Neural cell (in vitro differentiated cells): ENCODE measurements around the gene PPP2R5B. TPM values are rescaled to one million over a fixed set of nuclear protein-coding genes. Genes with fewer than 3 reads are reported as not detected.
"Not testable (repeated sequence)": the region's sequence is repeated elsewhere in the genome, so short reads cannot be mapped to it uniquely, and the experiment has no call there.

ENCODE experiments used
- H2AFZ ChIP-seq: fragments of 200-600, 300-800 bp; sonication (generic), shearing (Covaris generic); 2 replicates; pipeline ENCODE4 v1.6.0; 2014; ENCODE audit warnings: low read depth, mild to moderate bottlenecking, antibody characterized with exemption, low read length, moderate library complexity
- H3F3A ChIP-seq: fragments of 200-600 bp; shearing (Covaris generic); 2 replicates; pipeline ENCODE4 v1.6.1; 2016; ENCODE audit warnings: mild to moderate bottlenecking, moderate library complexity, mixed read lengths, antibody characterized with exemption, low read length; ENCODE audit not compliant: insufficient read depth, poor library complexity, severe bottlenecking
- H3K27ac ChIP-seq: fragments of 200-600, 300-800 bp; sonication (generic), shearing (Covaris generic); 2 replicates; pipeline ENCODE4 v1.5.1; 2014; ENCODE audit warnings: mild to moderate bottlenecking, low read length, moderate library complexity
- H3K27me3 ChIP-seq: fragments of 300-800, 200-600 bp; sonication (generic), shearing (Covaris generic); 2 replicates; pipeline ENCODE4 v1.6.0; 2014; ENCODE audit warnings: mild to moderate bottlenecking, low read depth, low read length, moderate library complexity; ENCODE audit not compliant: insufficient read depth
- H3K36me3 ChIP-seq: fragments of 300-800, 200-600 bp; sonication (generic), shearing (Covaris generic); 2 replicates; pipeline ENCODE4 v1.5.1; 2014; ENCODE audit warnings: mild to moderate bottlenecking, antibody characterized with exemption, low read length, moderate library complexity; ENCODE audit not compliant: insufficient read depth
- H3K4me2 ChIP-seq: fragments of 300-800, 200-600 bp; sonication (generic), shearing (Covaris generic); 2 replicates; pipeline ENCODE4 v1.6.0; 2014; ENCODE audit warnings: mild to moderate bottlenecking, low read length
- H3K4me3 ChIP-seq: fragments of 300-800, 200-600 bp; sonication (generic), shearing (Covaris generic); 2 replicates; pipeline ENCODE4 v1.5.1; 2014; ENCODE audit warnings: mild to moderate bottlenecking, low read length, moderate library complexity
- H3K79me2 ChIP-seq: fragments of 200-600 bp; shearing (Covaris generic); replicated peaks from 2 replicates; pipeline ENCODE4 v1.6.0; 2014; ENCODE audit warnings: mild to moderate bottlenecking, low read length, moderate library complexity; ENCODE audit not compliant: insufficient read depth
- H3K9ac ChIP-seq: fragments of 300-800, 200-600 bp; sonication (generic), shearing (Covaris generic); 2 replicates; pipeline ENCODE4 v1.6.1; 2016; ENCODE audit warnings: mild to moderate bottlenecking, low read length, mixed read lengths
- H3K9me2 ChIP-seq: fragments of 200-600 bp; shearing (Covaris generic); 2 replicates; pipeline ENCODE4 v1.6.1; 2016; ENCODE audit warnings: mild to moderate bottlenecking, low read length, mixed read lengths; ENCODE audit not compliant: insufficient read depth
- H3K9me3 ChIP-seq: fragments of 200-600, 300-800 bp; sonication (generic), shearing (Covaris generic); 2 replicates; pipeline ENCODE4 v1.6.1; 2016; ENCODE audit warnings: mild to moderate bottlenecking, mixed run types, low read length, moderate library complexity, mixed read lengths
- H4K20me1 ChIP-seq: fragments of 200-600 bp; shearing (Covaris generic); 2 replicates; pipeline ENCODE4 v1.6.1; 2016; ENCODE audit warnings: mild to moderate bottlenecking, mixed run types; ENCODE audit not compliant: insufficient read depth
- EP300 ChIP-seq: fragments of 450-650 bp; conservative IDR thresholded peaks from 2 replicates; pipeline ENCODE4 v1.6.1; 2014; ENCODE audit warnings: antibody characterized with exemption, mild to moderate bottlenecking, moderate library complexity; ENCODE audit not compliant: poor library complexity, severe bottlenecking
- EZH2 ChIP-seq: fragments of 200-600, 300-800 bp; shearing (Covaris generic), sonication (generic); IDR thresholded peaks from 2 replicates; pipeline ENCODE4 v1.6.1; 2014; ENCODE audit warnings: antibody characterized with exemption, low read length, borderline replicate concordance, mild to moderate bottlenecking; ENCODE audit not compliant: insufficient read depth, poor library complexity, severe bottlenecking
- MXI1 ChIP-seq: fragments of 450-650 bp; conservative IDR thresholded peaks from 2 replicates; pipeline ENCODE4 v1.6.1; 2014; ENCODE audit warnings: antibody characterized with exemption, mild to moderate bottlenecking; ENCODE audit not compliant: poor library complexity, severe bottlenecking
- POLR2AphosphoS5 ChIP-seq: IDR thresholded peaks from 2 replicates; pipeline ENCODE4 v1.6.1; 2012
- RAD21 ChIP-seq: fragments of 450-650 bp; conservative IDR thresholded peaks from 2 replicates; pipeline ENCODE4 v1.6.1; 2014; ENCODE audit warnings: antibody characterized with exemption, mild to moderate bottlenecking, moderate library complexity
- SMC3 ChIP-seq: fragments of 450-650 bp; conservative IDR thresholded peaks from 2 replicates; pipeline ENCODE4 v1.6.1; 2014; ENCODE audit warnings: antibody characterized with exemption, mild to moderate bottlenecking, moderate library complexity; ENCODE audit not compliant: poor library complexity
- TAF1 ChIP-seq: IDR thresholded peaks from 2 replicates; pipeline ENCODE4 v1.6.1; 2012; ENCODE audit warnings: low read depth
- polyA plus RNA-seq: library from polyadenylated mRNA; depleted of rRNA; stranded (reverse); fragments of >200 nt; gene quantifications from 2 replicates; pipeline ENCODE4 v1.2.3, GENCODE V29; 2014
- small RNA-seq, 3 experiments: library from RNA; depleted of rRNA; stranded (forward); fragments of <200 nt; gene quantifications; one replicate each; pipeline ENCODE3, GENCODE V24; 2012
- TF ChIP-seq, protein P1 (sequence below): IDR thresholded peaks from 2 replicates; pipeline ENCODE4 v1.6.1; 2012; ENCODE audit warnings: borderline replicate concordance
- TF ChIP-seq, protein P2 (sequence below): fragments of 450-650 bp; IDR thresholded peaks from 2 replicates; pipeline ENCODE4 v1.5.1; 2014; ENCODE audit warnings: antibody characterized with exemption, mild to moderate bottlenecking, moderate library complexity; ENCODE audit not compliant: poor library complexity, severe bottlenecking

The PPP2R5B gene
- polyA plus RNA-seq, 1 donor from 2014 or later, result 76.1 TPM

DNA sequence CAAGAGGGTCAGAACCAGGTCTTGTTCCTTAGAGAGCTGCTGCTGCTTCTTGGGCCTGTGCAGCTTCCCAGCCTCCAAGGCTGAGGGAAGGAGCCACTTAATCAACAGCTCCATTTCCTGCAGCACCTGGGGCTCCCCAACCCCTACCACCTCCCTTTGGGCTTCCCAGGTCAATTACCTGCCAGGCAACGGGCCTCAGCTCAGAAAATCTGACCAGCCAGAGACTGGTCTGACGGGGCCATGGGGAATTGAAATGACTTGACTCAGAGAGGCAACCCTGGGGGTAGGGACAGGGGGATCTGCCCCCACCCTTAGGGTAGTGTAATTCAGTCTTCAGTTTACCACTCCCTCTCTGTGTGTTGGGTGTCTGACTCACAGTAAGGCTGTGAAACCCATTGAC lies 52.2 kb downstream of the PPP2R5B start:
- no peak overlapping the region for H3K4me2 ChIP-seq
- no peak overlapping the region for H3K27ac ChIP-seq
- no peaks in the 10 kb centered on the region for H3K9me2 ChIP-seq
- no peak overlapping the region for H3K9ac ChIP-seq
- H3K27me3 ChIP-seq, result no peaks in the 10 kb centered on the region
- no peaks in the 10 kb centered on the region for H3K9me3 ChIP-seq
- H4K20me1 ChIP-seq, result no peaks in the 10 kb centered on the region
- TF ChIP-seq, protein P1, sequence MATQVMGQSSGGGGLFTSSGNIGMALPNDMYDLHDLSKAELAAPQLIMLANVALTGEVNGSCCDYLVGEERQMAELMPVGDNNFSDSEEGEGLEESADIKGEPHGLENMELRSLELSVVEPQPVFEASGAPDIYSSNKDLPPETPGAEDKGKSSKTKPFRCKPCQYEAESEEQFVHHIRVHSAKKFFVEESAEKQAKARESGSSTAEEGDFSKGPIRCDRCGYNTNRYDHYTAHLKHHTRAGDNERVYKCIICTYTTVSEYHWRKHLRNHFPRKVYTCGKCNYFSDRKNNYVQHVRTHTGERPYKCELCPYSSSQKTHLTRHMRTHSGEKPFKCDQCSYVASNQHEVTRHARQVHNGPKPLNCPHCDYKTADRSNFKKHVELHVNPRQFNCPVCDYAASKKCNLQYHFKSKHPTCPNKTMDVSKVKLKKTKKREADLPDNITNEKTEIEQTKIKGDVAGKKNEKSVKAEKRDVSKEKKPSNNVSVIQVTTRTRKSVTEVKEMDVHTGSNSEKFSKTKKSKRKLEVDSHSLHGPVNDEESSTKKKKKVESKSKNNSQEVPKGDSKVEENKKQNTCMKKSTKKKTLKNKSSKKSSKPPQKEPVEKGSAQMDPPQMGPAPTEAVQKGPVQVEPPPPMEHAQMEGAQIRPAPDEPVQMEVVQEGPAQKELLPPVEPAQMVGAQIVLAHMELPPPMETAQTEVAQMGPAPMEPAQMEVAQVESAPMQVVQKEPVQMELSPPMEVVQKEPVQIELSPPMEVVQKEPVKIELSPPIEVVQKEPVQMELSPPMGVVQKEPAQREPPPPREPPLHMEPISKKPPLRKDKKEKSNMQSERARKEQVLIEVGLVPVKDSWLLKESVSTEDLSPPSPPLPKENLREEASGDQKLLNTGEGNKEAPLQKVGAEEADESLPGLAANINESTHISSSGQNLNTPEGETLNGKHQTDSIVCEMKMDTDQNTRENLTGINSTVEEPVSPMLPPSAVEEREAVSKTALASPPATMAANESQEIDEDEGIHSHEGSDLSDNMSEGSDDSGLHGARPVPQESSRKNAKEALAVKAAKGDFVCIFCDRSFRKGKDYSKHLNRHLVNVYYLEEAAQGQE, result no peak
- TF ChIP-seq RAD21 (no peak), EZH2 (no peak), POLR2AphosphoS5 (no peak), SMC3 (no peak), EP300 (no peak), MXI1 (no peak), TAF1 (no peak)
- TF ChIP-seq, protein P2, sequence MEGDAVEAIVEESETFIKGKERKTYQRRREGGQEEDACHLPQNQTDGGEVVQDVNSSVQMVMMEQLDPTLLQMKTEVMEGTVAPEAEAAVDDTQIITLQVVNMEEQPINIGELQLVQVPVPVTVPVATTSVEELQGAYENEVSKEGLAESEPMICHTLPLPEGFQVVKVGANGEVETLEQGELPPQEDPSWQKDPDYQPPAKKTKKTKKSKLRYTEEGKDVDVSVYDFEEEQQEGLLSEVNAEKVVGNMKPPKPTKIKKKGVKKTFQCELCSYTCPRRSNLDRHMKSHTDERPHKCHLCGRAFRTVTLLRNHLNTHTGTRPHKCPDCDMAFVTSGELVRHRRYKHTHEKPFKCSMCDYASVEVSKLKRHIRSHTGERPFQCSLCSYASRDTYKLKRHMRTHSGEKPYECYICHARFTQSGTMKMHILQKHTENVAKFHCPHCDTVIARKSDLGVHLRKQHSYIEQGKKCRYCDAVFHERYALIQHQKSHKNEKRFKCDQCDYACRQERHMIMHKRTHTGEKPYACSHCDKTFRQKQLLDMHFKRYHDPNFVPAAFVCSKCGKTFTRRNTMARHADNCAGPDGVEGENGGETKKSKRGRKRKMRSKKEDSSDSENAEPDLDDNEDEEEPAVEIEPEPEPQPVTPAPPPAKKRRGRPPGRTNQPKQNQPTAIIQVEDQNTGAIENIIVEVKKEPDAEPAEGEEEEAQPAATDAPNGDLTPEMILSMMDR, result no peak
- no peaks in the 10 kb centered on the region for H3F3A ChIP-seq
- H2AFZ ChIP-seq, result no peak overlapping the region
- H3K4me3 ChIP-seq, result no peak overlapping the region
- no peaks in the 10 kb centered on the region for H3K36me3 ChIP-seq
- no peaks in the 10 kb centered on the region for H3K79me2 ChIP-seq

DNA sequence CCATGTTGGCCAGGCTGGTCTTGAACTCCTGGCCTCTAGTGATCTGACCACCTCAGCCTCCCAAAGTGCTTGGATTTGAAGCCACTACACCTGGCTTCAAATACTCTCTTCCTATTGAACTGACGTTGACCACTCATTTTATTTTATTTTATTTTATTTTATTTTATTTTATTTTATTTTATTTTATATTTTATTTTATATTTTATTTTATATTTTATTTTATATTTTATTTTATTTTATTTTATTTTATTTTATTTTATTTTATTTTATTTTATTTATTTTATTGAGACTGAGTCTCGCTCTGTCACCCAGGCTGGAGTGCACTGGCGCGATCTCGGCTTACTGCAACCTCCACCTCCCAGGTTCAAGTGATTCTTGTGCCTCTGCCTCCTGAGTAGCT lies 58.9 kb downstream of the PPP2R5B start:
- H3K9me3 ChIP-seq, H3K4me2 ChIP-seq, H4K20me1 ChIP-seq, H3K79me2 ChIP-seq, H3K27ac ChIP-seq, H3K36me3 ChIP-seq, H3K9ac ChIP-seq, H3K9me2 ChIP-seq, H3F3A ChIP-seq, H3K4me3 ChIP-seq, H2AFZ ChIP-seq, H3K27me3 ChIP-seq: not testable (repeated sequence)

Small RNAs within 50 kb of the gene (small RNA-seq; reads per million reads assigned to genes)
- 0 reads per million in 3 experiments for gene MIR6749
- 0 to 0.36 (median 0) reads per million in 3 experiments for gene MIR6750

Other genes with a start within 250 kb of the PPP2R5B start
- gene NRXN2, start 201.5 kb upstream of the PPP2R5B start, polyA plus RNA-seq, result 68.0 and 99.8 TPM in 2 replicates
- gene RASGRP2, start 180.5 kb upstream of the PPP2R5B start, polyA plus RNA-seq, result 4.5 and 13.9 TPM in 2 replicates
- 0.14 and 0.43 TPM in 2 replicates for gene PYGM, start 164.7 kb upstream of the PPP2R5B start, polyA plus RNA-seq
- 53.2 and 72.7 TPM in 2 replicates for gene SF1, start 146.1 kb upstream of the PPP2R5B start, polyA plus RNA-seq
- 12.4 and 13.2 TPM in 2 replicates for gene MAP4K2, start 121.5 kb upstream of the PPP2R5B start, polyA plus RNA-seq
- gene MEN1, start 114.1 kb upstream of the PPP2R5B start, polyA plus RNA-seq, result 16.8 and 20.2 TPM in 2 replicates
- gene CDC42BPG, start 80.0 kb upstream of the PPP2R5B start, polyA plus RNA-seq, result 0.26 TPM in 1 of 2 replicates, not detected in the other
- 26.4 and 34.9 TPM in 2 replicates for gene EHD1, start 46.1 kb upstream of the PPP2R5B start, polyA plus RNA-seq
- gene ATG2A, start 7.5 kb upstream of the PPP2R5B start, polyA plus RNA-seq, result 7.5 and 10.7 TPM in 2 replicates
- not detected in 2 replicates for gene GPHA2, start 11.2 kb downstream of the PPP2R5B start, polyA plus RNA-seq
- not detected in 2 replicates for gene MAJIN, start 47.4 kb downstream of the PPP2R5B start, polyA plus RNA-seq
- gene BATF2, start 72.3 kb downstream of the PPP2R5B start, polyA plus RNA-seq, result not detected in 2 replicates
- 158 and 174 TPM in 2 replicates for gene ARL2, start 89.5 kb downstream of the PPP2R5B start, polyA plus RNA-seq
- 11.2 and 15.3 TPM in 2 replicates for gene SNX15, start 102.8 kb downstream of the PPP2R5B start, polyA plus RNA-seq
- gene SAC3D1, start 116.5 kb downstream of the PPP2R5B start, polyA plus RNA-seq, result 23.5 and 27.0 TPM in 2 replicates
- gene NAALADL1, start 133.9 kb downstream of the PPP2R5B start, polyA plus RNA-seq, result not detected in 2 replicates
- 2.3 and 2.4 TPM in 2 replicates for gene CDCA5, start 159.4 kb downstream of the PPP2R5B start, polyA plus RNA-seq
- gene ZFPL1, start 159.5 kb downstream of the PPP2R5B start, polyA plus RNA-seq, result 39.7 and 42.0 TPM in 2 replicates
- 230 and 313 TPM in 2 replicates for gene VPS51, start 171.5 kb downstream of the PPP2R5B start, polyA plus RNA-seq
- gene TM7SF2, start 187.2 kb downstream of the PPP2R5B start, polyA plus RNA-seq, result 78.4 and 99.5 TPM in 2 replicates
- 6.9 and 7.0 TPM in 2 replicates for gene ZNHIT2, start 193.0 kb downstream of the PPP2R5B start, polyA plus RNA-seq
- 299 and 420 TPM in 2 replicates for gene FAU, start 197.4 kb downstream of the PPP2R5B start, polyA plus RNA-seq
- gene MRPL49, start 197.6 kb downstream of the PPP2R5B start, polyA plus RNA-seq, result 80.5 and 83.2 TPM in 2 replicates
- 12.8 and 13.0 TPM in 2 replicates for gene SYVN1, start 209.8 kb downstream of the PPP2R5B start, polyA plus RNA-seq
- not detected in 2 replicates for gene SPDYC, start 245.5 kb downstream of the PPP2R5B start, polyA plus RNA-seq